Measurements from ENCODE around the gene RCCD1. TPM values are rescaled to one million over a fixed set of nuclear protein-coding genes. Genes with fewer than 3 reads are reported as not detected.
A peak's percentile ranks its signal among the peaks of the same experiment; 100 is the strongest.

The RCCD1 gene
- total RNA-seq, 1 experiment from 2014 or later: 28.8 TPM

GRCh38 chr15:90991587-90992285, 37.1 kb downstream of the RCCD1 start:
- no TSS peak for BruUV-seq (replicated peaks)
- CTCF ChIA-PET: no interaction called here
- Histone ChIP-seq H3K27me3 (replicated peaks; ENCODE audit: insufficient read depth, low read depth, low read length, poor library complexity) (no peaks in the 10 kb centered on the region), H3K36me3 (ENCODE audit: insufficient read depth, low read length, poor library complexity, severe bottlenecking) (peaks cover 3% of the 10 kb centered on the region), H3K27ac (ENCODE audit: low read depth, low read length, poor library complexity, severe bottlenecking) (peak overlapping the region; percentile 40), H3K4me1 (ENCODE audit: insufficient read depth, low read length, poor library complexity, severe bottlenecking) (peaks cover 20% of the 10 kb centered on the region), H3K9me3 (ENCODE audit: low read depth, low read length, poor library complexity, severe bottlenecking) (no peaks in the 10 kb centered on the region), H3K4me3 (ENCODE audit: low read depth, low read length, poor library complexity, severe bottlenecking) (no peak overlapping the region)
- POLR2A ChIA-PET (ENCODE audit: low non-redundant PET): interaction anchor here (0.6 kb wide), 1 partner anchor 194 kb away, joined by 3 read pairs; no protein-coding TSS in a partner anchor
- intact Hi-C loops (cut with micrococcal nuclease; ENCODE audit: unreplicated experiment): loop anchor here (5.0 kb wide), 1 partner anchor 34 kb away; no protein-coding TSS in a partner anchor
- no peak for TF ChIP-seq EZH2 (IDR thresholded peaks at IDR 0.05; ENCODE audit: borderline replicate concordance, low read depth, low read length, poor library complexity, severe bottlenecking)
- TF ChIP-seq CTCF (conservative IDR thresholded peaks at IDR 0.05; ENCODE audit: low read depth, low read length): no peak
- DNase-seq (ENCODE audit: low spot score): no peak

- POLR2A ChIA-PET (ENCODE audit: low non-redundant PET): interaction anchor here (0.7 kb wide), 1 partner anchor 793 kb away, joined by 3 read pairs; the partner anchor contains the start of gene SEMA4B
- intact Hi-C loops (cut with micrococcal nuclease; ENCODE audit: unreplicated experiment): loop anchor here (5.0 kb wide), 1 partner anchor 37 kb away; no protein-coding TSS in a partner anchor
- TF ChIP-seq EZH2 (IDR thresholded peaks at IDR 0.05; ENCODE audit: borderline replicate concordance, low read depth, low read length, poor library complexity, severe bottlenecking) (no peak), CTCF (conservative IDR thresholded peaks at IDR 0.05; ENCODE audit: low read depth, low read length) (no peak)
- H3K27ac ChIP-seq (ENCODE audit: low read depth, low read length, poor library complexity, severe bottlenecking): peak overlapping the region; percentile 95
- no peaks in the 10 kb centered on the region for H3K27me3 ChIP-seq (replicated peaks; ENCODE audit: insufficient read depth, low read depth, low read length, poor library complexity)
- CTCF ChIA-PET: no interaction called here
- peak overlapping the region; percentile 99 for H3K4me3 ChIP-seq (ENCODE audit: low read depth, low read length, poor library complexity, severe bottlenecking)
- H3K4me1 ChIP-seq (ENCODE audit: insufficient read depth, low read length, poor library complexity, severe bottlenecking): peaks cover 19% of the 10 kb centered on the region
- DNase-seq (ENCODE audit: low spot score): no peak
- no peaks in the 10 kb centered on the region for H3K9me3 ChIP-seq (ENCODE audit: low read depth, low read length, poor library complexity, severe bottlenecking)
- peaks cover 21% of the 10 kb centered on the region for H3K36me3 ChIP-seq (ENCODE audit: insufficient read depth, low read length, poor library complexity, severe bottlenecking)
- no TSS peak for BruUV-seq (replicated peaks)
These were observed 39.4 kb downstream of the RCCD1 start for GRCh38 chr15:90994059-90994416.

- Histone ChIP-seq H3K36me3 (ENCODE audit: insufficient read depth, low read length, poor library complexity, severe bottlenecking) (peaks cover 27% of the 10 kb centered on the region), H3K27me3 (replicated peaks; ENCODE audit: insufficient read depth, low read depth, low read length, poor library complexity) (no peaks in the 10 kb centered on the region), H3K9me3 (ENCODE audit: low read depth, low read length, poor library complexity, severe bottlenecking) (no peaks in the 10 kb centered on the region), H3K27ac (ENCODE audit: low read depth, low read length, poor library complexity, severe bottlenecking) (peak within 1 kb of the TSS; percentile 95), H3K4me3 (ENCODE audit: low read depth, low read length, poor library complexity, severe bottlenecking) (peak within 1 kb of the TSS; percentile 99), H3K4me1 (ENCODE audit: insufficient read depth, low read length, poor library complexity, severe bottlenecking) (peaks cover 15% of the 10 kb centered on the region)
- peak; percentile 99 for DNase-seq (ENCODE audit: low spot score)
- CTCF ChIA-PET: no interaction called here
- intact Hi-C loops (cut with micrococcal nuclease; ENCODE audit: unreplicated experiment): loop anchor here (5.0 kb wide), 1 partner anchor 37 kb away; no protein-coding TSS in a partner anchor
- TSS peak; percentile 91 for BruUV-seq (replicated peaks)
- TF ChIP-seq EZH2 (IDR thresholded peaks at IDR 0.05; ENCODE audit: borderline replicate concordance, low read depth, low read length, poor library complexity, severe bottlenecking) (no peak), CTCF (conservative IDR thresholded peaks at IDR 0.05; ENCODE audit: low read depth, low read length) (no peak)
- POLR2A ChIA-PET (ENCODE audit: low non-redundant PET): interaction anchor here (0.7 kb wide), 1 partner anchor 793 kb away, joined by 3 read pairs; the partner anchor contains the start of gene SEMA4B
These were observed 40.0 kb downstream of the RCCD1 start, which contains the start of gene PRC1 for GRCh38 chr15:90994417-90995311. Gene PRC1, minus strand, starts transcription at chr15:90994535. Its CDS starts 118 bp downstream, at chr15:90994417.

Data from A673 (cell line).